K562 (cell line): Measurements from ENCODE around the gene KAZALD1. TPM values are rescaled to one million over a fixed set of nuclear protein-coding genes. Genes with fewer than 3 reads are reported as not detected.

Source experiments
- ATAC-seq: fragments of 200-7000 bp; cut with Tn5 transposase; 3 replicates; pipeline ENCODE4 v1.9.1; 2020; ENCODE audit warnings: moderate library complexity
- BruUV-seq: library from RNA; stranded (reverse); fragments of 400-500 nt; replicated peaks from 2 replicates; lab custom pipeline; 2021; lab: Mats Ljungman, UMichigan
- CTCF ChIA-PET: fragments of 300-600 bp; formaldehyde crosslinking; extraction: SDS; loops from one replicate; lab custom pipeline; 2021; ENCODE audit warnings: low intra/inter-chr PET ratio; lab: Yijun Ruan, JAX
- POLR2A ChIA-PET: fragments of 300-600, 350-650 bp; sonication (Branson Sonifier 250); formaldehyde crosslinking; extraction: SDS; loops from one replicate; lab custom pipeline; 2021; ENCODE audit warnings: antibody characterized with exemption, inconsistent platforms; lab: Yijun Ruan, JAX
- DNase-seq, 4 experiments: peaks; one replicate each; pipeline versions ENCODE4 v3.0.0 to v3.0.0-alpha.2; 2011 to 2018; ENCODE audit warnings: low spot score in 3 of 4, mixed read lengths in 3 of 4; ENCODE audit errors: extremely low read depth in 1 of 4
- FAIRE-seq: peaks from 2 replicates; lab custom pipeline; 2011; peaks lifted over from hg19 to GRCh38; lab: Jason Lieb, UNC
- H2AFZ ChIP-seq: 2 replicates; pipeline ENCODE4 v1.6.0; 2011; ENCODE audit warnings: low read depth, low read length, control low read depth, inconsistent platforms
- H3K27ac ChIP-seq: fragments of 200-600 bp; 3 replicates; pipeline ENCODE4 v1.8.0; 2011; ENCODE audit warnings: low read depth, mild to moderate bottlenecking, control low read depth, inconsistent platforms, low read length, moderate library complexity, mixed read lengths; ENCODE audit errors: extremely low read depth
- H3K27me3 ChIP-seq, 2 experiments: fragments of 300-600 bp in 1 of 2; 2 replicates in 1 of 2; 3 replicates in 1 of 2; pipeline versions ENCODE4 v1.6.0 to v1.8.0; 2011; ENCODE audit warnings: inconsistent platforms in 2 of 2, low read length in 2 of 2, mild to moderate bottlenecking in 1 of 2, mixed read lengths in 1 of 2, moderate library complexity in 1 of 2; ENCODE audit not compliant: control insufficient read depth in 2 of 2, insufficient read depth in 2 of 2
- H3K36me3 ChIP-seq: fragments of 300-600 bp; 3 replicates; pipeline ENCODE4 v1.8.0; 2011; ENCODE audit warnings: mild to moderate bottlenecking, low read length, inconsistent platforms; ENCODE audit not compliant: control insufficient read depth, insufficient read depth
- H3K4me1 ChIP-seq, 2 experiments: fragments of 200-600 bp in 1 of 2; replicated peaks in 1 of 2; 2 replicates in 1 of 2; 3 replicates in 1 of 2; pipeline versions ENCODE4 v1.5.1 to v1.8.0; 2011; ENCODE audit warnings: inconsistent platforms in 2 of 2, low read length in 2 of 2, mild to moderate bottlenecking in 1 of 2, mixed read lengths in 1 of 2, moderate library complexity in 1 of 2; ENCODE audit not compliant: control insufficient read depth in 2 of 2, insufficient read depth in 2 of 2
- H3K4me2 ChIP-seq: 2 replicates; pipeline ENCODE4 v1.6.1; 2011; ENCODE audit warnings: low read length, control low read depth, inconsistent platforms, mixed read lengths; ENCODE audit not compliant: insufficient read depth
- H3K4me3 ChIP-seq: fragments of 200-600 bp; sonication (generic), shearing (Covaris generic); 2 replicates; pipeline ENCODE4 v1.5.1; 2016; ENCODE audit warnings: control low read depth, inconsistent platforms
- H3K79me2 ChIP-seq: fragments of 200-600 bp; 3 replicates; pipeline ENCODE4 v1.8.0; 2011; ENCODE audit warnings: low read length, inconsistent platforms; ENCODE audit not compliant: control insufficient read depth, insufficient read depth
- H3K9ac ChIP-seq, 2 experiments: 2 replicates each; pipeline versions ENCODE4 v1.6.0 to v1.6.1; 2011; ENCODE audit warnings: low read depth in 2 of 2, low read length in 2 of 2, control low read depth in 1 of 2, inconsistent platforms in 1 of 2, mild to moderate bottlenecking in 1 of 2, mixed read lengths in 1 of 2; ENCODE audit not compliant: insufficient read depth in 1 of 2
- H3K9me1 ChIP-seq: one replicate; pipeline ENCODE4 v1.6.0; 2011; ENCODE audit warnings: inconsistent platforms, mild to moderate bottlenecking, low read length, moderate library complexity; ENCODE audit not compliant: control insufficient read depth, insufficient read depth
- H3K9me3 ChIP-seq: replicated peaks from 2 replicates; pipeline ENCODE4 v1.5.1; 2011; ENCODE audit warnings: low read depth, low read length, inconsistent platforms; ENCODE audit not compliant: control insufficient read depth, insufficient read depth
- H4K20me1 ChIP-seq: replicated peaks from 2 replicates; pipeline ENCODE4 v1.6.1; 2011; ENCODE audit warnings: low read length, inconsistent platforms, mixed read lengths; ENCODE audit not compliant: control insufficient read depth, insufficient read depth
- CBX3 ChIP-seq, 2 experiments: IDR thresholded peaks; 1 replicate in 1 of 2; 2 replicates in 1 of 2; pipeline ENCODE4 v1.6.1; 2012; ENCODE audit warnings: inconsistent platforms in 2 of 2, low read length in 2 of 2, borderline replicate concordance in 1 of 2, control low read depth in 1 of 2
- GABPB2 ChIP-seq: fragments of 250-450 bp; sonication (Bioruptor Pico); conservative IDR thresholded peaks from 2 replicates; pipeline ENCODE4 v1.5.1; 2021; ENCODE audit warnings: mild to moderate bottlenecking
- KLF10 ChIP-seq: fragments of 250-450 bp; sonication (Bioruptor Pico); IDR thresholded peaks from 2 replicates; pipeline ENCODE4 v1.6.1; 2021; ENCODE audit warnings: matching md5 sums
- MYC ChIP-seq, 2 experiments: fragments of 250-450 bp in 1 of 2; sonication (Bioruptor Pico) in 1 of 2; IDR thresholded peaks; 2 replicates each; pipeline versions ENCODE4 v1.5.1 to v1.6.1; 2012 to 2021; ENCODE audit warnings: low read depth in 2 of 2, borderline replicate concordance in 1 of 2, improper control_type of control experiment in 1 of 2, low read length in 1 of 2, mild to moderate bottlenecking in 1 of 2, moderate library complexity in 1 of 2
- SMAD3 ChIP-seq: fragments of 450-650 bp; formaldehyde crosslinking; conservative IDR thresholded peaks from 2 replicates; pipeline ENCODE4 v1.4.0; 2020; ENCODE audit warnings: mild to moderate bottlenecking
- SRSF9 ChIP-seq: fragments of 200-400 bp; formaldehyde crosslinking; IDR thresholded peaks from 2 replicates; pipeline ENCODE4 v1.6.1; 2017; ENCODE audit warnings: low read depth, low read length, borderline replicate concordance
- TOE1 ChIP-seq, 2 experiments: fragments of 450-650 bp in 1 of 2; sonication (generic) in 1 of 2; formaldehyde crosslinking in 1 of 2; IDR thresholded peaks; 2 replicates each; pipeline versions ENCODE4 v1.7.1 to v1.8.0; 2016 to 2022; ENCODE audit warnings: borderline replicate concordance in 2 of 2, mild to moderate bottlenecking in 2 of 2, antibody characterized with exemption in 1 of 2, inconsistent platforms in 1 of 2, low read depth in 1 of 2, missing genetic modification reagents in 1 of 2, moderate library complexity in 1 of 2
- WGBS: fragments of 100-300 bp; shearing (Covaris generic); methylation state at CpG from one replicate; pipeline ENCODE4 v1.1.6; 2016; ENCODE audit warnings: low coverage, mixed read lengths; ENCODE audit not compliant: insufficient coverage; ENCODE audit errors: missing lambda C conversion rate; 5-methylcytosine and 5-hydroxymethylcytosine counted together
- in situ Hi-C: fragments of 300-500 bp; cut with MboI; formaldehyde crosslinking; loops from 4 replicates; pipeline ENCODE4 v1.15.0; 2018; ENCODE audit warnings: inconsistent platforms, mixed read lengths
- intact Hi-C: fragments of 100-400 bp; cut with micrococcal nuclease; formaldehyde crosslinking; loops from 2 replicates; pipeline ENCODE4 v1.14.2; 2022
- polyA plus RNA-seq, 8 experiments: library from polyadenylated mRNA; depleted of rRNA in 4 of 8; stranded (reverse) in 5 of 8; unstranded in 3 of 8; fragments of >200 nt; fragmentation: Nextera tagmentation in 2 of 8; fragmentation: Illumina TruSeq in 1 of 8; extraction: Ambion mirVana in 2 of 8; extraction: Trizol in 1 of 8; gene quantifications; 2 replicates each; pipeline versions ENCODE4 v1.2.1 to v1.2.3, GENCODE V29; 2011 to 2014; ENCODE audit warnings: inconsistent platforms in 1 of 8, missing spikeins in 1 of 8
- total RNA-seq, 7 experiments: library from RNA; depleted of rRNA in 6 of 7; stranded (reverse); fragments of >200 nt in 6 of 7; fragmentation: Illumina TruSeq in 2 of 7; extraction: Trizol in 2 of 7; gene quantifications; 2 replicates each; pipeline versions ENCODE4 v1.2.1 to v1.2.3, GENCODE V29; 2011 to 2021; ENCODE audit warnings: low replicate concordance in 1 of 7
- TF ChIP-seq, protein P1 (sequence below): sonication (generic); formaldehyde crosslinking; IDR thresholded peaks from 2 replicates; pipeline ENCODE4 v1.8.1; 2023; ENCODE audit warnings: mild to moderate bottlenecking, missing genetic modification reagents
- TF ChIP-seq, protein P2 (sequence below), 2 experiments: fragments of 450-650 bp; IDR thresholded peaks; 2 replicates each; pipeline ENCODE4 v1.6.1; 2016

The KAZALD1 gene
- total and polyA plus RNA-seq, 9 of the 15 experiments (the other 6 are each of a cell fraction or from before 2014, with no cell fraction given), result 0.15 to 10.0 (median 4.9) TPM

DNA sequence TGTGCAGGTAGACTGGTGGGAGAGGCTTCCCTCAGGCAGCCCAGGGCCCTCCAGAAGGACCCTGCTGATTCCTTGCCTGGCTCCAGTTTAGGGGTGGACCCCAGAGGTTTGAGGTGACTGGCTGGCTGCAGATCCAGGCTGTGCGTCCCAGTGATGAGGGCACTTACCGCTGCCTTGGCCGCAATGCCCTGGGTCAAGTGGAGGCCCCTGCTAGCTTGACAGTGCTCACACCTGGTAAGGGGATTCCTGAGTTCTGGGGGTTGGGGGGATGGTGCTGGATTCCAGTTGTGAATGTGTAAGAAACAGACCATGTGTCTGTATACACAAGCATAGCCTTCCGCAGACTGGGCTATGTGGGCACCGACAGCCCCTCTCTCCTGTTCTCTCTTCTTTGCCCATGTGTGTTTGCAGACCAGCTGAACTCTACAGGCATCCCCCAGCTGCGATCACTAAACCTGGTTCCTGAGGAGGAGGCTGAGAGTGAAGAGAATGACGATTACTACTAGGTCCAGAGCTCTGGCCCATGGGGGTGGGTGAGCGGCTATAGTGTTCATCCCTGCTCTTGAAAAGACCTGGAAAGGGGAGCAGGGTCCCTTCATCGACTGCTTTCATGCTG is 2.7 kb downstream of the KAZALD1 start:
- Histone ChIP-seq H3K27me3 (no peaks in the 10 kb centered on the region), H4K20me1 (no peaks in the 10 kb centered on the region), H3K9ac (peak overlapping the region in 1 of 2 experiments; percentile 96; a peak in 2 of 4 replicates), H3K9me1 (no peaks in the 10 kb centered on the region), H3K4me2 (no peak overlapping the region), H3K4me3 (no peak overlapping the region), H2AFZ (no peak overlapping the region), H3K36me3 (no peaks in the 10 kb centered on the region), H3K9me3 (no peaks in the 10 kb centered on the region), H3K79me2 (peaks cover 40% of the 10 kb centered on the region), H3K4me1 (peaks cover 40 to 69% of the 10 kb centered on the region in 2 experiments), H3K27ac (no peak overlapping the region; the same call in 1 of the 3 replicates)
- intact Hi-C loops, result loop anchor here (5.0 to 10.0 kb wide), 3 partner anchors 32 to 990 kb away; partner anchors contain the start of genes ARMH3, PDZD7 and SFXN3
- in situ Hi-C loops, result no loop called here
- no peak for DNase-seq
- TF ChIP-seq, protein P1, sequence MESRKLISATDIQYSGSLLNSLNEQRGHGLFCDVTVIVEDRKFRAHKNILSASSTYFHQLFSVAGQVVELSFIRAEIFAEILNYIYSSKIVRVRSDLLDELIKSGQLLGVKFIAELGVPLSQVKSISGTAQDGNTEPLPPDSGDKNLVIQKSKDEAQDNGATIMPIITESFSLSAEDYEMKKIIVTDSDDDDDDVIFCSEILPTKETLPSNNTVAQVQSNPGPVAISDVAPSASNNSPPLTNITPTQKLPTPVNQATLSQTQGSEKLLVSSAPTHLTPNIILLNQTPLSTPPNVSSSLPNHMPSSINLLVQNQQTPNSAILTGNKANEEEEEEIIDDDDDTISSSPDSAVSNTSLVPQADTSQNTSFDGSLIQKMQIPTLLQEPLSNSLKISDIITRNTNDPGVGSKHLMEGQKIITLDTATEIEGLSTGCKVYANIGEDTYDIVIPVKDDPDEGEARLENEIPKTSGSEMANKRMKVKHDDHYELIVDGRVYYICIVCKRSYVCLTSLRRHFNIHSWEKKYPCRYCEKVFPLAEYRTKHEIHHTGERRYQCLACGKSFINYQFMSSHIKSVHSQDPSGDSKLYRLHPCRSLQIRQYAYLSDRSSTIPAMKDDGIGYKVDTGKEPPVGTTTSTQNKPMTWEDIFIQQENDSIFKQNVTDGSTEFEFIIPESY (CRISPR knock-in tag), result no peak
- no peak for TF ChIP-seq KLF10 (CRISPR knock-in tag)
- no peak for TF ChIP-seq MYC (IDR thresholded peaks at IDR 0.05; ENCODE audit: low read depth, low read length)
- no peak for TF ChIP-seq MYC (CRISPR knock-in tag; IDR thresholded peaks at IDR 0.05; ENCODE audit: borderline replicate concordance, low read depth)
- TF ChIP-seq CBX3 (IDR thresholded peaks at IDR 0.05; ENCODE audit: borderline replicate concordance in 1 of 2, low read length in 2 of 2), result no peak
- TF ChIP-seq, protein P2, sequence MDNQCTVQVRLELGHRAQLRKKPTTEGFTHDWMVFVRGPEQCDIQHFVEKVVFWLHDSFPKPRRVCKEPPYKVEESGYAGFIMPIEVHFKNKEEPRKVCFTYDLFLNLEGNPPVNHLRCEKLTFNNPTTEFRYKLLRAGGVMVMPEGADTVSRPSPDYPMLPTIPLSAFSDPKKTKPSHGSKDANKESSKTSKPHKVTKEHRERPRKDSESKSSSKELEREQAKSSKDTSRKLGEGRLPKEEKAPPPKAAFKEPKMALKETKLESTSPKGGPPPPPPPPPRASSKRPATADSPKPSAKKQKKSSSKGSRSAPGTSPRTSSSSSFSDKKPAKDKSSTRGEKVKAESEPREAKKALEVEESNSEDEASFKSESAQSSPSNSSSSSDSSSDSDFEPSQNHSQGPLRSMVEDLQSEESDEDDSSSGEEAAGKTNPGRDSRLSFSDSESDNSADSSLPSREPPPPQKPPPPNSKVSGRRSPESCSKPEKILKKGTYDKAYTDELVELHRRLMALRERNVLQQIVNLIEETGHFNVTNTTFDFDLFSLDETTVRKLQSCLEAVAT (IDR thresholded peaks at IDR 0.05), result no peak
- no peak for TF ChIP-seq TOE1 (IDR thresholded peaks at IDR 0.05; ENCODE audit: borderline replicate concordance)
- no peak for TF ChIP-seq TOE1 (CRISPR knock-in tag; IDR thresholded peaks at IDR 0.05; ENCODE audit: borderline replicate concordance, low read depth)
- TF ChIP-seq SMAD3 (CRISPR knock-in tag), result no peak
- TF ChIP-seq SRSF9, result no peak
- TF ChIP-seq GABPB2 (CRISPR knock-in tag), result no peak
- BruUV-seq, result no TSS peak
- ChIA-PET POLR2A (interaction anchor here (0.6 to 1.8 kb wide), 2 partner anchors 21 to 1619 kb away, joined by 3 to 7 read pairs; no protein-coding TSS in a partner anchor), CTCF (no interaction called here)
- no peak for FAIRE-seq
- 87% methylated on average over 7 of the region's 9 CpGs for WGBS
- no peak for ATAC-seq
